A673 (cell line): Measurements from ENCODE around the gene USH1C. TPM values are rescaled to one million over a fixed set of nuclear protein-coding genes. Genes with fewer than 3 reads are reported as not detected.

Experiments
- Bru-seq: library from RNA; stranded (reverse); fragments of 400-500 nt; gene quantifications from one replicate; lab custom pipeline; 2021; lab: Mats Ljungman, UMichigan
- BruChase-seq, 2 experiments: library from RNA; stranded (reverse); fragments of 400-500 nt; gene quantifications; one replicate each; lab custom pipeline; 2021; lab: Mats Ljungman, UMichigan
- BruUV-seq: library from RNA; stranded (reverse); fragments of 400-500 nt; replicated peaks from 2 replicates; lab custom pipeline; 2021; lab: Mats Ljungman, UMichigan
- CTCF ChIA-PET: fragments of 300-600 bp; sonication (Branson Sonifier 250); formaldehyde crosslinking; loops from one replicate; lab custom pipeline; 2022; ENCODE audit warnings: antibody characterized with exemption; lab: Charles Lee
- POLR2A ChIA-PET: fragments of 300-600 bp; sonication (Branson Sonifier 250); formaldehyde crosslinking; loops from one replicate; lab custom pipeline; 2022; ENCODE audit warnings: antibody characterized with exemption; ENCODE audit not compliant: low non-redundant PET; lab: Charles Lee
- DNase-seq: peaks from one replicate; pipeline ENCODE4 v3.0.0-alpha.2; 2015; ENCODE audit warnings: low spot score
- H3K27ac ChIP-seq: fragments of 200-600 bp; sonication (generic); 2 replicates; pipeline ENCODE4 v1.5.1; 2016; ENCODE audit warnings: mixed run types, low read depth, mild to moderate bottlenecking, mixed read lengths, antibody characterized with exemption, low read length; ENCODE audit not compliant: poor library complexity, severe bottlenecking
- H3K27me3 ChIP-seq: fragments of 200-600 bp; sonication (generic); replicated peaks from 2 replicates; pipeline ENCODE4 v1.6.1; 2017; ENCODE audit warnings: mixed run types, low read depth, mild to moderate bottlenecking, mixed read lengths, antibody characterized with exemption, low read length; ENCODE audit not compliant: insufficient read depth, poor library complexity
- H3K36me3 ChIP-seq: fragments of 200-600 bp; sonication (generic); 2 replicates; pipeline ENCODE4 v1.6.1; 2016; ENCODE audit warnings: mixed run types, mild to moderate bottlenecking, mixed read lengths, antibody characterized with exemption, low read length; ENCODE audit not compliant: insufficient read depth, poor library complexity, severe bottlenecking
- H3K4me1 ChIP-seq: fragments of 200-600 bp; sonication (generic); 2 replicates; pipeline ENCODE4 v1.6.1; 2017; ENCODE audit warnings: mixed run types, mild to moderate bottlenecking, mixed read lengths, antibody characterized with exemption, low read length; ENCODE audit not compliant: insufficient read depth, poor library complexity, severe bottlenecking
- H3K4me3 ChIP-seq: fragments of 200-600 bp; sonication (generic); 2 replicates; pipeline ENCODE4 v1.5.1; 2016; ENCODE audit warnings: low read depth, mixed run types, mild to moderate bottlenecking, mixed read lengths, low read length; ENCODE audit not compliant: poor library complexity, severe bottlenecking
- H3K9me3 ChIP-seq: fragments of 200-600 bp; sonication (generic); 2 replicates; pipeline ENCODE4 v1.6.1; 2016; ENCODE audit warnings: mixed run types, low read depth, mild to moderate bottlenecking, mixed read lengths, antibody characterized with exemption, low read length; ENCODE audit not compliant: poor library complexity, severe bottlenecking
- EZH2 ChIP-seq: fragments of 200-600 bp; sonication (generic); IDR thresholded peaks from 2 replicates; pipeline ENCODE4 v1.6.1; 2017; ENCODE audit warnings: borderline replicate concordance, low read depth, mild to moderate bottlenecking, mixed read lengths, antibody characterized with exemption, low read length; ENCODE audit not compliant: poor library complexity, severe bottlenecking
- intact Hi-C: fragments of 100-400 bp; cut with micrococcal nuclease; formaldehyde crosslinking; loops from one replicate; pipeline ENCODE4 v1.10.0; 2022; ENCODE audit not compliant: unreplicated experiment
- long read RNA-seq: library from polyadenylated mRNA; stranded (forward); transcript quantifications from one replicate; pipeline ENCODE4 v2.0.0, GENCODE V29; 2022
- total RNA-seq: library from RNA; stranded (reverse); gene quantifications from 2 replicates; pipeline ENCODE4 v1.2.3, GENCODE V29; 2021
- TF ChIP-seq, protein P1 (sequence below): fragments of 300-800, 200-600 bp; sonication (generic); conservative IDR thresholded peaks from 2 replicates; pipeline ENCODE4 v1.5.1; 2017; ENCODE audit warnings: low read depth, mild to moderate bottlenecking, antibody characterized with exemption, low read length, moderate library complexity, mixed read lengths

The USH1C gene
- total RNA-seq: not detected in 2 replicates
- percentile 8 among the genes with signal in this experiment for Bru-seq, nascent RNA
- percentile 10 among the genes with signal in this experiment for BruChase-seq, experiment 1, labeled RNA remaining after a 2-hour chase
- percentile 9 among the genes with signal in this experiment for BruChase-seq, experiment 2, labeled RNA remaining after a 6-hour chase
- long read RNA-seq: 0 reads

DNA sequence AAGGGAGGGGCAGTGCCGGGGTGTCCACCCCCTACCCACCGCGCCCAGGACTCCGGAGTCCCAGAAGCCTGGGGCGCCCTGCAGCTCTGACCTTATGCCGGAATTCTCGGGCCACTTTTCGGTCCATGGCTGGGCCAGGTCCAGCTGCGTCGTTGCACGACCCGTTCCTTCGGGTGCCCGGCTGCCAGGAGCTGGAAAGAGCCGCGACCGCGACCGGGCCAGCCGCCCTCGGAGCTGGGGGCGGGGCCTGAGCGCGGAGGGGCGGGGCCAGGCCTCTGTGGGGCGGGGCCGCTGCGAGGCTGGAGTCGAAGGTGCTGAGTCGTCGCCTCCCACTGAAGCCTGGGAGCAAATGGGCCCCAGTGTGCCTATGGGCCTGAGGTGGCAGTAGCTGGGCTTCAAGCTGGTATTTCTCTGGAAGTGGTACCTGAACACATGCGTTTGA, at the start of gene USH1C:
USH1C (minus strand) TSS at position 236 of the 442 bp plus-strand sequence; CDS start at position 127, 109 bp downstream.
- no TSS peak for BruUV-seq
- no peak for DNase-seq
- ChIA-PET CTCF (no interaction called here), POLR2A (no interaction called here)
- Histone ChIP-seq H3K9me3 (no peaks in the 10 kb centered on the region), H3K27ac (no peak within 1 kb of the TSS), H3K4me1 (no peaks in the 10 kb centered on the region), H3K4me3 (no peak within 1 kb of the TSS), H3K36me3 (no peaks in the 10 kb centered on the region), H3K27me3 (no peaks in the 10 kb centered on the region)
- intact Hi-C loops: no loop called here
- TF ChIP-seq, protein P1, sequence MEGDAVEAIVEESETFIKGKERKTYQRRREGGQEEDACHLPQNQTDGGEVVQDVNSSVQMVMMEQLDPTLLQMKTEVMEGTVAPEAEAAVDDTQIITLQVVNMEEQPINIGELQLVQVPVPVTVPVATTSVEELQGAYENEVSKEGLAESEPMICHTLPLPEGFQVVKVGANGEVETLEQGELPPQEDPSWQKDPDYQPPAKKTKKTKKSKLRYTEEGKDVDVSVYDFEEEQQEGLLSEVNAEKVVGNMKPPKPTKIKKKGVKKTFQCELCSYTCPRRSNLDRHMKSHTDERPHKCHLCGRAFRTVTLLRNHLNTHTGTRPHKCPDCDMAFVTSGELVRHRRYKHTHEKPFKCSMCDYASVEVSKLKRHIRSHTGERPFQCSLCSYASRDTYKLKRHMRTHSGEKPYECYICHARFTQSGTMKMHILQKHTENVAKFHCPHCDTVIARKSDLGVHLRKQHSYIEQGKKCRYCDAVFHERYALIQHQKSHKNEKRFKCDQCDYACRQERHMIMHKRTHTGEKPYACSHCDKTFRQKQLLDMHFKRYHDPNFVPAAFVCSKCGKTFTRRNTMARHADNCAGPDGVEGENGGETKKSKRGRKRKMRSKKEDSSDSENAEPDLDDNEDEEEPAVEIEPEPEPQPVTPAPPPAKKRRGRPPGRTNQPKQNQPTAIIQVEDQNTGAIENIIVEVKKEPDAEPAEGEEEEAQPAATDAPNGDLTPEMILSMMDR: no peak
- no peak for TF ChIP-seq EZH2

DNA sequence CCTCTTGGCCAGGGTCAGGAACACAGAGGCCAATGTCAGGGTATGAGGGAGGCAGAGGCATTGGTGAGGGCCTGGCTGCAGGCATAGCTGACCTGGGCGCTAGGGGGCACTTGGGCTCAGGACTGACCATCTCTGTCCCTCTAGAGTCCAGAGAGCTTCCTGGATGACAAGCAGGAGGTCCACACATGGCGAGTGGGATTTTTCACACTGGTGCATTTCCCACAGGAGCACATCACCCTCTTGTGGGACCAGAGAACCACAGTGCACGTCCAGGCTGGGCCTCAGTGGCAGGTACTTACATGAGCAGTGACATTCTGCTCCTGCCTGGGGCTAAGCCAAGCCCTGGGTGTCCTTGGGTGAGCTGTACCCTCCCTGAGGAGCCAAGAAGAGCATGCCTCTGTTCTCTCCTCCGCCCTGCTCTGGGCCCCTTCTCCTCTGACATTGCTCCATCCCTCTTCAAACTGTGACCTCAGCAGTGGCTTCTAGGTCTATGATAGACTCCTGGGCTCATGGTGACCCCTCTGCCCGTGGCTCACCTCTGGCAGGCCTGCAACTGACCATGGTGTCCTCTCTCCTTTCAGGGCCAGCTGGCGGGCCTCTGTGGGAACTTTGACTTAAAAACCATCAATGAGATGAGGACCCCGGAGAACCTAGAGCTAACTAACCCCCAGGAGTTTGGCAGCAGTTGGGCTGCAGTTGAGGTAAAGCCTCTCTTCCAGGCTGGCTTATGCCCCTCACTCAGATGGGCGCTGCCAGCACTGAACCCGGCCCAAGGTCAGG, 49.4 kb upstream of the USH1C start:
- TF ChIP-seq, protein P1: no peak
- TF ChIP-seq EZH2: no peak
- Histone ChIP-seq H3K4me3 (no peak overlapping the region), H3K27me3 (peaks cover 20% of the 10 kb centered on the region), H3K4me1 (no peaks in the 10 kb centered on the region), H3K36me3 (no peaks in the 10 kb centered on the region), H3K9me3 (no peaks in the 10 kb centered on the region), H3K27ac (no peak overlapping the region)
- ChIA-PET CTCF (no interaction called here), POLR2A (no interaction called here)
- DNase-seq: no peak
- intact Hi-C loops: no loop called here
- BruUV-seq: no TSS peak

DNA sequence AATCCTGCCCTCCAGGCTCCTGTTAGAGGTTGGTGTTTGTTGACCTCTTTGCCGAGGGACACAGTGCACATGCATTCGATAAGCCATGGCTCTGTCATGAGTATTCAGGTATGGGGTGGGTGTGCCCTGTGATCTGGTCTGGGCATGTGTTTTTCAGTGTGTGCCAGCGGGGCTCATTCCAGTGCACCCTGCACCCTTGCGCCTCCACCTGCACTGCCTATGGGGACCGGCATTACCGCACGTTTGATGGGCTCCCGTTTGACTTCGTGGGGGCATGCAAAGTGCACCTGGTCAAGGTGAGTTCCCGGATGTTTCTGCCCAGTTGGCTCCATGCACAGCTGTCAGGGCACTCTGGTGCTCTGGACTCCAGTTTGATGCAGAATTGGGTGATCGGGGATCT, 47.1 kb upstream of the USH1C start:
- Histone ChIP-seq H3K27ac (no peak overlapping the region), H3K4me1 (no peaks in the 10 kb centered on the region), H3K9me3 (no peaks in the 10 kb centered on the region), H3K4me3 (no peak overlapping the region), H3K27me3 (peaks cover 21% of the 10 kb centered on the region), H3K36me3 (no peaks in the 10 kb centered on the region)
- intact Hi-C loops: no loop called here
- POLR2A ChIA-PET: no interaction called here
- DNase-seq: no peak
- CTCF ChIA-PET: no interaction called here
- no TSS peak for BruUV-seq
- no peak for TF ChIP-seq EZH2
- TF ChIP-seq, protein P1: no peak
